HG02884 (cell line): ENCODE data around the gene PTRH2.
"Not testable (repeated sequence)": the region's sequence is repeated elsewhere in the genome, so short reads cannot be mapped to it uniquely, and the experiment has no call there.

Source experiments
- ATAC-seq: cut with Tn5 transposase; IDR thresholded peaks from one replicate; pipeline ENCODE4 v1.9.1; 2021; ENCODE audit warnings: mild to moderate bottlenecking, moderate library complexity; ENCODE audit not compliant: unreplicated experiment

PTRH2 gene

DNA sequence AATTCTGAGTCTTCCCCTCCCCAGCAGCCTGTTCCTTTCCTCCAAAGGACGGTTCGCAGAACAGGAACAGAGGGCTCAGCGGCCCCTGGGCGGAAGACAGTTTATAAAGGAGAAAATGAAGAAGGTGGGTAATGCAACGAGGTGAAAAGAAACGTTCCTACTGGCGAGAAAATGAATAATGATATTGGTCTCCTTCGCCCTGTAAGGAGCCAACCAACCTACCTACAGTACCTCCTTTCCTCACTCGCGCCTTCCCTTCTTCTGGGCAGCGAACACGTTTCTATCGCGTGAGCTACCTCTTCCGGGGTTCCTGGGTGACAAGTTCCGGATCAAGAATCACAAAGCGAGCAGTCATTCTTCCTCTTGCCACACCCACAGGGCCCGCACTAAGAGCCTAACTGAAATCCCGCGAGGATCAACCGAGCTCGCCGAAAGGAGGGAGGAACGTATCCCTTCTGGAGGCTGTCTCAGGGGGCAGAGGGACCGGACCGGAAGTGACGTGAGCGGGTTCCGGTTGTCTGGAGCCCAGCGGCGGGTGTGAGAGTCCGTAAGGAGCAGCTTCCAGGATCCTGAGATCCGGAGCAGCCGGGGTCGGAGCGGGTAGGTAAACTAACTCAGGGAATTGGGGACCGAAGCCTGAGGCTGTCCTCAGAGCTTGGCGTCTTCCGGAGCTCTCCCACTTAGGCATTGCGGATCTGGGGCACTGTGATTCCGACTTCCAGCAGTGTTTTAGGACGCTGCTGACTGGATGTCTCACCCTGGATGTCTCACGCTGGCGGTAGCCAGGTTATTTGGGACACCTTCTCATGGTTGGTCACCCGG is at the start of gene PTRH2, which contains the start of gene VMP1:
Gene PTRH2, minus strand, starts transcription at position 282 of the 822 bp plus-strand sequence. CDS start 9,452 bp downstream, outside the sequence.
Gene VMP1, plus strand, starts transcription at position 506 of the 822 bp plus-strand sequence. CDS start 23,793 bp downstream, outside the sequence.
- peak; percentile 94 for ATAC-seq

GRCh38 chr17:59756236-59756818 is 49.1 kb upstream of the PTRH2 start:
- ATAC-seq = no peak

GRCh38 chr17:59755069-59755468 is 47.8 kb upstream of the PTRH2 start:
- not testable (repeated sequence) for ATAC-seq

GRCh38 chr17:59754552-59754951 is 47.3 kb upstream of the PTRH2 start:
- ATAC-seq = no peak

GRCh38 chr17:59753522-59754467 is 46.6 kb upstream of the PTRH2 start:
- peak; percentile 56 for ATAC-seq

DNA sequence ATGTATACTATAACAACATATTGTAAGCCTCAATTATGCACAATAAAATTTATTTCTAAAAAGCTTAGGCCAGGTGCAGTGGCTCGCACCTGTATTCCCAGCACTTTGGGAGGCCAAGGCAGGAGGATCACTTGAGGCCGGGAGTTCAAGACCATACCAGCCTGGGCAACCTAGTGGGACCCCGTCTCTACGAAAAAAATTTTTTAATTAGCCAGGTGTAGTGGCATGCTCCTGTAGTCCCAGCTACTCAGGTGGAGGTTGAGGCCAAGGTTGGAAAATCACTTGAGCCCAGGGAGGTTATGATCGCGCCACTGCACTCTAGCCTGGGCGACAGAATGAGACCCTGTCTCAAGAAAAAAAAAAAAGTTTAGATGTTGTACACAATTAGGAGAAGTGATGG is 45.7 kb upstream of the PTRH2 start:
- ATAC-seq = no peak

GRCh38 chr17:59752446-59752845 is 45.2 kb upstream of the PTRH2 start:
- no peak for ATAC-seq

DNA sequence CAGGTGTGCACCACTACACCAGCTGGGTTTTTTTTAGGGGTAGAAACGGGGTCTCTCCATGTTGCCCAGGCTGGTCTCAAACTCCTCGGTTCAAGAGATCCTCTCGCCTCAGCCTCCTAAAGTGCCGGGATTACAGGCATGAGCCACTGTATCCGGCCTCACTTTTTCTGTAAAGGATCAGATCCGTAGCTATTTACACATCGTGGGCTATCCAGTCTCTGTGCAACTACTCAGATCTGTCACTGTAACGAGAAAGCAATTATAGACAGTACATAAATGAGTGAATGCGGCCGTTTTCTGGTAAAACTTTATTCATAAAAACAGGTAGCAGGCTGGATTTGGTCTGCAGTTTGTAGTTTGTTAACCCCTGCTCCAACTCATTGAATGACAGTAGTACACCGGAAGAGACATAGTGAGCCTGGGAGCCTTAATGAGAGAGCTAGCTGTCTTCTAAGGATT is 44.8 kb upstream of the PTRH2 start:
- ATAC-seq = peak; percentile 57

DNA sequence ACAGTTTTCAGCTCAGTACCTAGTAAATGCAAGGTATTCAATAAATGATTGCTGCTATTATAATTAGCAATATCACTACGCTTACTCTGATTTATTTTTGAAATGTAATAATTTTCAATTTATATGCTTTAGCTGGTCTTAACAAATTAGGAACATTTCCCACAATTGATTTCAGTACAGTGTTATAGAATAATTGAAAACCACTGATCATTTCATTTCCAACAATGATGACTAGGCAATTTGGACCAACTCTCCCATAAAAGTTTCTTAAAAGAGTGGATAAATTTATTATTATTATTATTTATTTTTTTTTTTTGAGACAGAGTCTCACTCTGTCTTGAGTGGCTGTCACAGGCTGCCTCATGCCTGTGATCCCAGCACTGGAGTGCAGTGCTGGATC is 41.4 kb upstream of the PTRH2 start:
- ATAC-seq = no peak

DNA sequence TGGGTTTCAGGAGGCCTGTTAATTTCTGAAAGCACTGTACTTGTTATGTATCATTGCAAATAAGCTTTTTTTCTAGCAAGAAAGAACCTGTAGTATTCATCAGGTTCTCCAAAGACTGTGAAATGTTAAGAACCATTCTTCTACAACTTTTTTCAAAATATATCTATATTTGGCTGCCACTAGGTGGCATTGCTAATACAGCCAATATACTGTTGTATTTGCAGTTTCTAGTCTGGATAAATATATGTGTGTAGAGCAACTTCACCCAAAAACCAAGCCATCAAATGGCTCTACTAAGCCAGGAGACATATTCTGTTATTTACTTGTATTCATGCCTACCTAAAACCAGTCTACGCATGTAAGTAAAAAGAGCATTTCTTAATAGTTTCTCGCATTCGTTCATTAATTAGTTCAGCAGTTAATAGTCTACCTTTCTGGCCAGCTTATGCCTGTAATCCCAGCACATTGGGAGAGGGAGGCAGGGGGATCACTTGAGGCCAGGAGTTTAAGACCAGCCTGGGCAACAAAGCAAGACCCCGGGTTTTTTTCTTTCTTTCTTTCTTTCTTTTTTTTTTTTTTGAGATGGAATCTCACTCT is 39.7 kb upstream of the PTRH2 start:
- ATAC-seq = no peak

- ATAC-seq = no peak
These were observed 37.8 kb upstream of the PTRH2 start for GRCh38 chr17:59745040-59745439.

- no peak for ATAC-seq
These were observed 36.6 kb upstream of the PTRH2 start for GRCh38 chr17:59743842-59744241.

GRCh38 chr17:59737324-59737723 is 30.1 kb upstream of the PTRH2 start:
- no peak for ATAC-seq

- ATAC-seq = no peak
These were observed 27.0 kb upstream of the PTRH2 start for GRCh38 chr17:59734226-59734625.

GRCh38 chr17:59733697-59734096 is 26.5 kb upstream of the PTRH2 start:
- ATAC-seq = no peak

- ATAC-seq = no peak
These were observed 23.1 kb upstream of the PTRH2 start for GRCh38 chr17:59730268-59730834.

- no peak for ATAC-seq
These were observed 20.7 kb upstream of the PTRH2 start for GRCh38 chr17:59727817-59728533.

- ATAC-seq = no peak
These were observed 18.5 kb upstream of the PTRH2 start for GRCh38 chr17:59725691-59726090.

DNA sequence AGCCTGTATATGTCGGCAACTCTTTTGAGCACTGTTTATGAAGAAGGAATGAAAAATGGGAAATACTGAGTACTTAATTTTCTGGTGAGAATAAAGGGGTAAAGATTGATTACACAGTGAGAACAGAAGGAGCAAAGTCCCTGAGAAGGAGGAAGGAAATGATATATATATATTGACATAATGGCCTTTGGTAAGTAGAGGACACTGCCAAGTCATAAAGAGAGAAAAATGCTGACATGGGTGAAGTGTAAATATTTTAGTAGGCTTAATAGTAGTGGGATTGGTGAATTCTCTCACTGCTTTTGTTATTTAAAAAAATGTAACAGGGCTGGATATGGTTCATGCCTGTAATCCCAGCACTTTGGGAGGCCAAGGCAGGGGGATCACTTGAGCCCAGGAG is 16.4 kb upstream of the PTRH2 start:
- ATAC-seq = no peak

DNA sequence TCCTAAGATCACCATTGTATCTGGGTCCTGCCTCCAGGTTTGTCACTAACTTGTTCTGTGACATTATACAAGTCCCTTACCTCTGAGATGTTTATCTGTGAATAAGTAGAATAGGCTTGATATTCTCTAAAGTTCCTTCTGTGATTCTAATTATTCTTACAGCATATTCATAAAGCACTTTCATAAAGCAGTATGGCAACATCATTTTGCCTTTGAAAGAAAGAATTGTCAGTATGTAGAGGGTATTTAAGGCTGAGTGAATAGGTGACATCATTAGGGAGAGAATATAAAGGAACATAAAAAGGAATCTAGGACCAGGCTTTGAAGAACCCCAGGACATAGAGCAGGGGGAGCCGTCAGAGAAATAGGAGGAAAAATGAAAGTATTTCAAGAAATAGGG is 15.8 kb upstream of the PTRH2 start:
- no peak for ATAC-seq
